Right renal cortex interstitium (tissue), 3 donors: Measurements from ENCODE around the gene PSMD4. TPM values are rescaled to one million over a fixed set of nuclear protein-coding genes. Genes with fewer than 3 reads are reported as not detected.

Experiments
- DNase-seq, 3 donors: peaks; one replicate each; pipeline ENCODE4 v3.0.0-alpha.2; 2013; ENCODE audit warnings: low read depth in 3 of 3, low spot score in 2 of 3
- polyA plus RNA-seq, 3 donors: library from polyadenylated mRNA; unstranded; fragments of 120-200 nt; gene quantifications; one replicate each; pipeline ENCODE4 v1.2.1, GENCODE V29; 2013; ENCODE audit not compliant: insufficient read length in 3 of 3

Gene PSMD4
- polyA plus RNA-seq, 3 donors = 170 to 184 (median 183) TPM

- no peak for DNase-seq
Observed at GRCh38 chr1:151293093-151293492, 38.6 kb downstream of the PSMD4 start.

- DNase-seq = no peak
Observed at GRCh38 chr1:151294742-151295462, 40.4 kb downstream of the PSMD4 start.

- DNase-seq = peak in 1 of 3 donors; percentile 15
Observed at GRCh38 chr1:151309811-151310323, 55.3 kb downstream of the PSMD4 start.

GRCh38 chr1:151311011-151311410 is 56.5 kb downstream of the PSMD4 start:
- no peak for DNase-seq

GRCh38 chr1:151311589-151312331 is 57.2 kb downstream of the PSMD4 start:
- DNase-seq = no peak

- no peak for DNase-seq
Observed at GRCh38 chr1:151312411-151312810, 57.9 kb downstream of the PSMD4 start.

GRCh38 chr1:151312826-151313225 is 58.3 kb downstream of the PSMD4 start:
- no peak for DNase-seq

GRCh38 chr1:151313501-151313900 is 59.0 kb downstream of the PSMD4 start:
- DNase-seq = no peak

- no peak for DNase-seq
Observed at GRCh38 chr1:151314137-151314875, 59.8 kb downstream of the PSMD4 start.

- no peak for DNase-seq
Observed at GRCh38 chr1:151315565-151316235, 61.2 kb downstream of the PSMD4 start.

Other genes with a start within 250 kb of the PSMD4 start
- 10 to 100 TPM; 38.4 to 41.3 (median 39.3) TPM for gene MINDY1, start 247.8 kb upstream of the PSMD4 start, polyA plus RNA-seq
- 10 to 100 TPM; 49.1 to 51.8 (median 50.2) TPM for gene PRUNE1, start 246.3 kb upstream of the PSMD4 start, polyA plus RNA-seq
- 1 to 10 TPM; 1.0 to 2.5 (median 1.7) TPM for gene BNIPL, start 218.1 kb upstream of the PSMD4 start, polyA plus RNA-seq
- 10 to 100 TPM; 11.1 to 11.5 (median 11.3) TPM for gene C1orf56, start 207.0 kb upstream of the PSMD4 start, polyA plus RNA-seq
- 10 to 100 TPM; 73.6 to 76.2 (median 73.8) TPM for gene CDC42SE1, start 195.1 kb upstream of the PSMD4 start, polyA plus RNA-seq
- 10 to 100 TPM; 23.5 to 25.4 (median 25.1) TPM for gene MLLT11, start 194.3 kb upstream of the PSMD4 start, polyA plus RNA-seq
- gene GABPB2, start 184.0 kb upstream of the PSMD4 start, polyA plus RNA-seq = 10 to 100 TPM; 10.2 to 11.0 (median 10.7) TPM
- 10 to 100 TPM; 20.9 to 22.8 (median 22.3) TPM for gene SEMA6C, start 108.1 kb upstream of the PSMD4 start, polyA plus RNA-seq
- gene TNFAIP8L2, start 98.1 kb upstream of the PSMD4 start, polyA plus RNA-seq = 1 to 10 TPM; 1.2 to 1.5 (median 1.3) TPM
- 10 to 100 TPM; 17.1 to 21.9 (median 18.1) TPM for gene LYSMD1, start 88.8 kb upstream of the PSMD4 start, polyA plus RNA-seq
- 10 to 100 TPM; 37.6 to 38.8 (median 38.5) TPM for gene SCNM1, start 88.6 kb upstream of the PSMD4 start, polyA plus RNA-seq
- gene TMOD4, start 78.8 kb upstream of the PSMD4 start, polyA plus RNA-seq = 1 to 10 TPM in 1 of 3 donors, under 1 TPM in 2; 0.48 to 1.0 (median 0.64) TPM
- 10 to 100 TPM; 71.1 to 75.7 (median 73.5) TPM for gene VPS72, start 64.5 kb upstream of the PSMD4 start, polyA plus RNA-seq
- 10 to 100 TPM; 64.0 to 71.3 (median 65.4) TPM for gene PIP5K1A, start 56.2 kb upstream of the PSMD4 start, polyA plus RNA-seq
- 10 to 100 TPM; 21.9 to 23.0 (median 22.6) TPM for gene ZNF687, start 27.6 kb downstream of the PSMD4 start, polyA plus RNA-seq
- gene PI4KB, start 72.7 kb downstream of the PSMD4 start, polyA plus RNA-seq = 10 to 100 TPM; 62.0 to 66.5 (median 62.3) TPM
- gene RFX5, start 92.5 kb downstream of the PSMD4 start, polyA plus RNA-seq = 10 to 100 TPM; 39.6 to 47.4 (median 42.7) TPM
- gene SELENBP1, start 118.0 kb downstream of the PSMD4 start, polyA plus RNA-seq = 10 to 100 TPM; 45.9 to 56.2 (median 47.0) TPM
- 100 to 1,000 TPM; 244 to 272 (median 271) TPM for gene PSMB4, start 144.8 kb downstream of the PSMD4 start, polyA plus RNA-seq
- 10 to 100 TPM; 90.3 to 95.9 (median 90.7) TPM for gene POGZ, start 204.8 kb downstream of the PSMD4 start, polyA plus RNA-seq